Measurements from ENCODE around the gene EPS15. TPM values are rescaled to one million over a fixed set of nuclear protein-coding genes. Genes with fewer than 3 reads are reported as not detected.

Gene EPS15
- total RNA-seq, 1 experiment from 2014 or later, result 26.3 TPM

- no peak overlapping the region for H3K27ac ChIP-seq (ENCODE audit: low read length)
- no peaks in the 10 kb centered on the region for H3K9me3 ChIP-seq (ENCODE audit: low read length)
- H3K4me2 ChIP-seq (ENCODE audit: low read length), result no peak overlapping the region
- ATAC-seq (peak; percentile 21; the same call in 1 of the 2 replicates), DNase-seq (peak; percentile 59)
- H3K36me3 ChIP-seq (ENCODE audit: low read depth, low read length), result no peaks in the 10 kb centered on the region
- H3K27me3 ChIP-seq (ENCODE audit: low read length), result no peaks in the 10 kb centered on the region
- no peaks in the 10 kb centered on the region for H3F3A ChIP-seq (ENCODE audit: low read length, unreplicated experiment)
- no peak overlapping the region for H3K9ac ChIP-seq (ENCODE audit: low read length)
- intact Hi-C loops (cut with micrococcal nuclease), result no loop called here
- CTCF ChIA-PET, result interaction anchor here (0.6 kb wide), 2 partner anchors 16 to 30 kb away, joined by 3 to 4 read pairs; no protein-coding TSS in a partner anchor
- H4K20me1 ChIP-seq (ENCODE audit: low read length), result no peaks in the 10 kb centered on the region
- H3K4me1 ChIP-seq (ENCODE audit: insufficient read depth, low read length), result peaks cover 50% of the 10 kb centered on the region
- POLR2A ChIA-PET (ENCODE audit: unreplicated experiment), result interaction anchor here (0.6 to 0.7 kb wide), 2 partner anchors 210 to 352 kb away, joined by 3 to 4 read pairs; no protein-coding TSS in a partner anchor
- no TSS peak for BruUV-seq (replicated peaks)
- no peak for TF ChIP-seq EZH2phosphoT487 (IDR thresholded peaks at IDR 0.05; ENCODE audit: borderline replicate concordance, low read length)
- TF ChIP-seq EZH2 (IDR thresholded peaks at IDR 0.05; ENCODE audit: low read length, unreplicated experiment), result no peak
- TF ChIP-seq CTCF (conservative IDR thresholded peaks at IDR 0.05; ENCODE audit: low read depth, low read length), result no peak
- no peak overlapping the region for H3K4me3 ChIP-seq (ENCODE audit: low read length)
- no peak overlapping the region for H2AFZ ChIP-seq (ENCODE audit: low read length)
- H3K79me2 ChIP-seq (ENCODE audit: low read length), result no peaks in the 10 kb centered on the region
- H3K9me2 ChIP-seq (replicated peaks; ENCODE audit: low read length), result no peaks in the 10 kb centered on the region
Measured at GRCh38 chr1:51553911-51554310, 34.8 kb upstream of the EPS15 start.

GRCh38 chr1:51552929-51553807 lies 34.1 kb upstream of the EPS15 start:
- Histone ChIP-seq H3K27ac (ENCODE audit: low read length) (no peak overlapping the region), H3K4me2 (ENCODE audit: low read length) (no peak overlapping the region), H3F3A (ENCODE audit: low read length, unreplicated experiment) (no peaks in the 10 kb centered on the region), H3K4me3 (ENCODE audit: low read length) (no peak overlapping the region), H3K9me3 (ENCODE audit: low read length) (no peaks in the 10 kb centered on the region), H2AFZ (ENCODE audit: low read length) (no peak overlapping the region), H3K9ac (ENCODE audit: low read length) (no peak overlapping the region), H3K79me2 (ENCODE audit: low read length) (no peaks in the 10 kb centered on the region), H3K9me2 (replicated peaks; ENCODE audit: low read length) (no peaks in the 10 kb centered on the region), H3K4me1 (ENCODE audit: insufficient read depth, low read length) (peaks cover 50% of the 10 kb centered on the region), H3K36me3 (ENCODE audit: low read depth, low read length) (no peaks in the 10 kb centered on the region), H3K27me3 (ENCODE audit: low read length) (no peaks in the 10 kb centered on the region), H4K20me1 (ENCODE audit: low read length) (no peaks in the 10 kb centered on the region)
- BruUV-seq (replicated peaks), result no TSS peak
- DNase-seq, result no peak
- ChIA-PET CTCF (interaction anchor here (0.6 kb wide), 1 partner anchor 30 kb away, joined by 4 read pairs; no protein-coding TSS in a partner anchor), POLR2A (ENCODE audit: unreplicated experiment) (interaction anchor here (0.6 to 0.7 kb wide), 2 partner anchors 209 to 351 kb away, joined by 3 to 4 read pairs; no protein-coding TSS in a partner anchor)
- intact Hi-C loops (cut with micrococcal nuclease), result no loop called here
- TF ChIP-seq EZH2 (IDR thresholded peaks at IDR 0.05; ENCODE audit: low read length, unreplicated experiment) (no peak), CTCF (conservative IDR thresholded peaks at IDR 0.05; ENCODE audit: low read depth, low read length) (no peak), EZH2phosphoT487 (IDR thresholded peaks at IDR 0.05; ENCODE audit: borderline replicate concordance, low read length) (no peak)
- no peak for ATAC-seq
